CD14-positive monocyte (primary cell): ENCODE data around the gene DPP8. TPM values are rescaled to one million over a fixed set of nuclear protein-coding genes. Genes with fewer than 3 reads are reported as not detected.

Experiments used
- DNase-seq, 3 donors: peaks; one replicate each; pipeline ENCODE4 v3.0.0-alpha.2; 2011 to 2022
- H2AFZ ChIP-seq: 2 replicates; pipeline ENCODE4 v1.6.0; 2012; ENCODE audit warnings: mild to moderate bottlenecking, low read depth, low read length, inconsistent platforms; ENCODE audit not compliant: insufficient read depth, poor library complexity, severe bottlenecking
- H3K27ac ChIP-seq, 2 donors: 1 replicate in 1 of 2; 2 replicates in 1 of 2; pipeline ENCODE4 v1.5.1; 2012 to 2013; ENCODE audit warnings: low read length in 2 of 2, control low read depth in 1 of 2, inconsistent platforms in 1 of 2, low read depth in 1 of 2, mild to moderate bottlenecking in 1 of 2
- H3K27me3 ChIP-seq, 2 donors: one replicate each; pipeline versions ENCODE4 v1.6.0 to v1.6.1; 2011 to 2013; ENCODE audit warnings: low read length in 2 of 2; ENCODE audit not compliant: control insufficient read depth in 2 of 2, insufficient read depth in 2 of 2
- H3K36me3 ChIP-seq, 2 donors: replicated peaks in 1 of 2; 1 replicate in 1 of 2; 2 replicates in 1 of 2; pipeline versions ENCODE4 v1.5.1 to v1.6.1; 2012 to 2013; ENCODE audit warnings: low read length in 2 of 2, control low read depth in 1 of 2, inconsistent platforms in 1 of 2, mild to moderate bottlenecking in 1 of 2; ENCODE audit not compliant: insufficient read depth in 2 of 2, control insufficient read depth in 1 of 2
- H3K4me1 ChIP-seq, 2 donors: 1 replicate in 1 of 2; 2 replicates in 1 of 2; pipeline versions ENCODE4 v1.5.1 to v1.6.1; 2012 to 2013; ENCODE audit warnings: low read length in 2 of 2, control low read depth in 1 of 2, inconsistent platforms in 1 of 2, mild to moderate bottlenecking in 1 of 2, moderate library complexity in 1 of 2; ENCODE audit not compliant: insufficient read depth in 2 of 2, control insufficient read depth in 1 of 2
- H3K4me2 ChIP-seq: replicated peaks from 2 replicates; pipeline ENCODE3; 2012; ENCODE audit warnings: low read length, moderate library complexity, mild to moderate bottlenecking; ENCODE audit not compliant: poor library complexity, severe bottlenecking; ENCODE audit errors: extremely low read depth
- H3K4me3 ChIP-seq, 3 experiments: fragments of 200-600 bp in 1 of 3; sonication (generic) in 1 of 3; replicated peaks in 1 of 3; 1 replicate in 2 of 3; 2 replicates in 1 of 3; pipeline ENCODE4 v1.5.1; 2011 to 2013; ENCODE audit warnings: low read length in 3 of 3, mild to moderate bottlenecking in 3 of 3, control low read depth in 2 of 3, low read depth in 2 of 3, inconsistent platforms in 1 of 3, moderate library complexity in 1 of 3
- H3K79me2 ChIP-seq: 2 replicates; pipeline ENCODE4 v1.6.0; 2012; ENCODE audit warnings: mild to moderate bottlenecking, control low read depth, inconsistent platforms, low read length, moderate library complexity; ENCODE audit not compliant: insufficient read depth
- H3K9ac ChIP-seq: 2 replicates; pipeline ENCODE4 v1.6.0; 2017; ENCODE audit warnings: low read length, mild to moderate bottlenecking; ENCODE audit not compliant: insufficient read depth, poor library complexity, severe bottlenecking
- H3K9me3 ChIP-seq, 2 donors: replicated peaks in 1 of 2; 1 replicate in 1 of 2; 2 replicates in 1 of 2; pipeline versions ENCODE4 v1.5.1 to v1.6.1; 2012 to 2013; ENCODE audit warnings: low read length in 2 of 2, control low read depth in 1 of 2; ENCODE audit not compliant: control insufficient read depth in 1 of 2, insufficient read depth in 1 of 2
- H4K20me1 ChIP-seq: 2 replicates; pipeline ENCODE4 v1.6.0; 2012; ENCODE audit warnings: mild to moderate bottlenecking, low read length, control low read depth, moderate library complexity; ENCODE audit not compliant: insufficient read depth
- H3K27ac Mint-ChIP-seq, 7 donors: one replicate each; pipeline ENCODE4 v1.8.0; 2020; ENCODE audit warnings: mild to moderate bottlenecking in 7 of 7, mixed read lengths in 7 of 7, moderate library complexity in 6 of 7, inconsistent platforms in 2 of 7
- H3K27me3 Mint-ChIP-seq, 3 donors: one replicate each; pipeline ENCODE4 v1.8.0; 2021 to 2022; ENCODE audit warnings: low read depth in 3 of 3, mild to moderate bottlenecking in 3 of 3, mixed read lengths in 3 of 3, moderate library complexity in 3 of 3, inconsistent platforms in 1 of 3
- H3K36me3 Mint-ChIP-seq, 2 donors: one replicate each; pipeline ENCODE4 v1.8.0; 2020; ENCODE audit warnings: mixed read lengths in 2 of 2, inconsistent platforms in 1 of 2, mild to moderate bottlenecking in 1 of 2
- H3K4me1 Mint-ChIP-seq: one replicate; pipeline ENCODE4 v1.8.0; 2020; ENCODE audit warnings: mild to moderate bottlenecking, mixed read lengths
- H3K4me3 Mint-ChIP-seq, 2 donors: one replicate each; pipeline ENCODE4 v1.8.0; 2020; ENCODE audit warnings: mild to moderate bottlenecking in 2 of 2, mixed read lengths in 2 of 2, moderate library complexity in 1 of 2
- H3K9me3 Mint-ChIP-seq, 7 donors: one replicate each; pipeline ENCODE4 v1.8.0; 2020 to 2022; ENCODE audit warnings: mixed read lengths in 7 of 7, mild to moderate bottlenecking in 6 of 7, moderate library complexity in 6 of 7, inconsistent platforms in 2 of 7
- WGBS: methylation state at CpG from one replicate; pipeline ENCODE4 v1.1.5; 2013; ENCODE audit warnings: missing lambda C conversion rate; ENCODE audit not compliant: insufficient coverage; 5-methylcytosine and 5-hydroxymethylcytosine counted together
- intact Hi-C, 2 donors: fragments of 100-400 bp; cut with micrococcal nuclease; formaldehyde crosslinking; loops; one replicate each; pipeline versions ENCODE4 v1.15.0 to v1.15.1; 2023
- polyA plus RNA-seq, 3 donors: library from polyadenylated mRNA; depleted of rRNA in 1 of 3; unstranded in 2 of 3; stranded (reverse) in 1 of 3; fragments of 300-500 nt in 2 of 3; fragments of >200 nt in 1 of 3; fragmentation: Illumina TruSeq in 2 of 3; gene quantifications; 1 replicate in 2 of 3; 2 replicates in 1 of 3; pipeline ENCODE4 v1.2.3, GENCODE V29; 2012 to 2021
- TF ChIP-seq, protein P1 (sequence below): fragments of 200-600 bp; IDR thresholded peaks from one replicate; pipeline ENCODE4 v1.8.0; 2022; ENCODE audit warnings: antibody characterized with exemption, mild to moderate bottlenecking

The DPP8 gene
- polyA plus RNA-seq, 3 donors: 18.3 to 48.3 (median 38.7) TPM

DNA sequence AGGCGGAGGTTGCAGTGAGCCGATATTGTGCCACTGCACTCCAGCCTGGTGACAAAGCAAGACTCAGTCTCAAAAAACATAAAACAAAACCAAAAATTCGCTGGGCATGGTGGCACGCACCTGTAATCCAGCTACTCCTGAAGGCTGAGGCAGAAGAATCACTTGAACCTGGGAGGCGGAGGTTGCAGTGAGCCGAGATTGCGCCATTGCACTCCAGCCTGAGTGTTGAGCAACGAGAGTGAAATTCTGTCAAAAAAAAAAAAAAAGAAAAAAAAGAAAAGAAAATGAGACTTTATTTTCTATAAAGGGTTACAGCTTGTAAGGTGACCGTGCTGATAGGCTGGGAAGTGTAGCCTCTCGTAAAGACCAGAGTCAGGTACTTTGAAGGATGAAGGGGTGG lies 6.7 kb upstream of the DPP8 start:
- no peak overlapping the region for H3K27ac ChIP-seq
- Mint-ChIP-seq H3K27me3 (peaks cover 0 to 10% (median 1%) of the 10 kb centered on the region in 3 donors), H3K4me1 (no peaks in the 10 kb centered on the region), H3K9me3 (no peaks in the 10 kb centered on the region), H3K4me3 (no peak overlapping the region), H3K36me3 (no peaks in the 10 kb centered on the region), H3K27ac (no peak overlapping the region)
- H4K20me1 ChIP-seq: no peaks in the 10 kb centered on the region
- H2AFZ ChIP-seq: no peak overlapping the region
- DNase-seq: no peak
- H3K36me3 ChIP-seq: no peaks in the 10 kb centered on the region
- TF ChIP-seq, protein P1, sequence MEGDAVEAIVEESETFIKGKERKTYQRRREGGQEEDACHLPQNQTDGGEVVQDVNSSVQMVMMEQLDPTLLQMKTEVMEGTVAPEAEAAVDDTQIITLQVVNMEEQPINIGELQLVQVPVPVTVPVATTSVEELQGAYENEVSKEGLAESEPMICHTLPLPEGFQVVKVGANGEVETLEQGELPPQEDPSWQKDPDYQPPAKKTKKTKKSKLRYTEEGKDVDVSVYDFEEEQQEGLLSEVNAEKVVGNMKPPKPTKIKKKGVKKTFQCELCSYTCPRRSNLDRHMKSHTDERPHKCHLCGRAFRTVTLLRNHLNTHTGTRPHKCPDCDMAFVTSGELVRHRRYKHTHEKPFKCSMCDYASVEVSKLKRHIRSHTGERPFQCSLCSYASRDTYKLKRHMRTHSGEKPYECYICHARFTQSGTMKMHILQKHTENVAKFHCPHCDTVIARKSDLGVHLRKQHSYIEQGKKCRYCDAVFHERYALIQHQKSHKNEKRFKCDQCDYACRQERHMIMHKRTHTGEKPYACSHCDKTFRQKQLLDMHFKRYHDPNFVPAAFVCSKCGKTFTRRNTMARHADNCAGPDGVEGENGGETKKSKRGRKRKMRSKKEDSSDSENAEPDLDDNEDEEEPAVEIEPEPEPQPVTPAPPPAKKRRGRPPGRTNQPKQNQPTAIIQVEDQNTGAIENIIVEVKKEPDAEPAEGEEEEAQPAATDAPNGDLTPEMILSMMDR: no peak
- H3K9me3 ChIP-seq: no peaks in the 10 kb centered on the region
- no peak overlapping the region for H3K9ac ChIP-seq
- intact Hi-C loops: no loop called here
- H3K79me2 ChIP-seq: no peaks in the 10 kb centered on the region
- H3K27me3 ChIP-seq: no peaks in the 10 kb centered on the region
- no peak overlapping the region for H3K4me3 ChIP-seq
- H3K4me1 ChIP-seq: no peaks in the 10 kb centered on the region
- no peak overlapping the region for H3K4me2 ChIP-seq
- 82% methylated on average over 5 of the region's 10 CpGs for WGBS

DNA sequence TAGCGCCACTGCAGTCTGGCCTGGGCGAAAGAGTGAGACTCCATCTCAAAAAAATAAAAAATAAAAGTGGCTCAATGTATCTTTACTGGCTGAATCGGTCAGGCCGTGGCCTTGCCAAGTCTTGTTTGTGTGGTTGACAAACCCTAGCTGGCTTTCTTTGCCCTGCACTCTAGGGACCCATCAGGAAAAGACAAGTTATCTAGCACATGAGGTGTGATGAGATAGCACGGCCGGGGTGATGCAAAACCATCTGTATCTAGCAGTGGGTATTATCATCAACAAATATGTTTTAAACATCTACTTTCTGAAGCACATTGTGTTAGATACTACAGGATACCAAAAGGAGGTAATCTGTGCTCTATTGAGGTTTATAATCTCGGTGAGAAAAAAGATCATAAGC lies 3.9 kb upstream of the DPP8 start:
- Mint-ChIP-seq H3K9me3 (peaks cover 0 to 1% (median 0%) of the 10 kb centered on the region in 7 donors), H3K27ac (no peak overlapping the region), H3K4me1 (peaks cover 8% of the 10 kb centered on the region), H3K36me3 (no peaks in the 10 kb centered on the region), H3K4me3 (no peak overlapping the region), H3K27me3 (peaks cover 0 to 5% (median 0%) of the 10 kb centered on the region in 3 donors)
- H3K27me3 ChIP-seq: no peaks in the 10 kb centered on the region
- H3K4me1 ChIP-seq: peaks cover 8 to 11% of the 10 kb centered on the region in 2 donors
- peaks cover 11% of the 10 kb centered on the region for H3K79me2 ChIP-seq
- TF ChIP-seq, protein P1: no peak
- no peak overlapping the region for H3K9ac ChIP-seq
- intact Hi-C loops: no loop called here
- H3K4me2 ChIP-seq: no peak overlapping the region
- no peaks in the 10 kb centered on the region for H3K9me3 ChIP-seq
- DNase-seq: no peak
- no peak overlapping the region for H2AFZ ChIP-seq
- no peak overlapping the region for H3K27ac ChIP-seq
- H4K20me1 ChIP-seq: peaks cover 12% of the 10 kb centered on the region
- H3K36me3 ChIP-seq: no peaks in the 10 kb centered on the region
- 96% methylated on average over 3 of the region's 7 CpGs for WGBS
- no peak overlapping the region for H3K4me3 ChIP-seq
